ENCODE data around the gene SLC34A3. TPM values are rescaled to one million over a fixed set of nuclear protein-coding genes. Genes with fewer than 3 reads are reported as not detected.

SLC34A3 gene
- polyA plus RNA-seq, 4 donors: 4.4 to 15.4 (median 8.9) TPM

DNA sequence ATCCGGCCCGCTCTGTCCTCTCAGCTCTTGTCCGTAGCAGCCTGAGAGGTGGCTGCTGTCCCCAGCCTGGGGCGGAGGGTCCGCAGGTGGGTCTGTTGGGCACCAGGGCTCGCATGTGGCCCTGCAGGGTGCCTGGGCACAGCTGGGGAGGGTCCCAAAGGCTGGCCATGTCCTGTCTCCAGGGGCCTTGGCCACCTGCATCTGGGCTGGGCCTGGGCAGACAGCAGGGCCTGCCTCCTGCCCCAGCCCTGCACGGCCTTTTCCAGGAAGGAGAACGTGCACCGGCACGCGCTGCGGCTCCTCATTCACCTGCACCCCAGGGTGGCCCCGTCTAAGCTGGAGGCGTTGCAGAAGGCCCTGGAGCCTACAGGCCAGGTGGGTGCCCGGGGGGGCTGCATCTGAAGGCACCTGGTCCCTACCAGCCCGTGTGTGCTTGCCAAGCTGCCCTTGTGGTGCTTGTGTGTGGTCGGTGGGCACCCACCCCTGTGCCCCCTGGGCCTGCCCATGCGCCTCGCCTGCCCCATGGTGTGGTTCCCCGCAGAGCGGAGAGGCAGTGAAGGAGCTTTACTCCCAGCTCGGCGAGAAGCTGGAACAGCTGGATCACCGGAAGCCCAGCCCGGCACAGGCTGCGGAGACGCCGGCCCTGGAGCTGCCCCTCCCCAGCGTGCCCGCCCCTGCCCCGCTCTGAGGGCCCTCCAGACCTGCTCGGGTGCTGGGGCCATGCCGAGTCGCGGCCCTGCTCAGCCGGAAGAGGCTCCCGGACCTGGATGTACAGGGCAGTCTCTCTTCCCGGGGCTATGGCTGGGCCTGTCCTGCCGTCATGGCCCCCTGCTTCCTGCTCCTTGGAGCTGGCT is 41.8 kb downstream of the SLC34A3 start:
- DNase-seq (ENCODE audit: low read depth in 4 of 4, low spot score in 2 of 4): no peak

DNA sequence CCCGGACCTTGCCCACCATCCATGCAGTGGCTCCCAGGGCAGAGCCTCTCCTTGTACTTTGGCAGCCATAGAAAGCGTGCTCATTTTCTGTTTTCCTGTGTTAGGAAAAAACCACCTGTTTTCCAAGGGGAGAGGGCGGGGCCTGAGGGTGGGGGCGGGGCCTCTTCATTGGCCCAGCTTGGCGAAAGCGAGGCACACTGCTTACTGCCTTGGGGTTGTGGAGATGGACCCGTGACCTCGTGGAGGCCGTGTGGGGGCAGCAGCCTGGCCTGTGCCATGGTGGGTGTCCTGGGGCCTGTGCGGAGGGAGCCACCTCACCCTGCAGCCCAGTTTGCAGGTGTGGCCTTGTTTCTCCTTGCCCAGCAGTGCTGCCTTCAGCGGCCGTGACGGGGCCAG is 42.4 kb downstream of the SLC34A3 start:
- DNase-seq (ENCODE audit: low read depth in 4 of 4, low spot score in 2 of 4): no peak

DNA sequence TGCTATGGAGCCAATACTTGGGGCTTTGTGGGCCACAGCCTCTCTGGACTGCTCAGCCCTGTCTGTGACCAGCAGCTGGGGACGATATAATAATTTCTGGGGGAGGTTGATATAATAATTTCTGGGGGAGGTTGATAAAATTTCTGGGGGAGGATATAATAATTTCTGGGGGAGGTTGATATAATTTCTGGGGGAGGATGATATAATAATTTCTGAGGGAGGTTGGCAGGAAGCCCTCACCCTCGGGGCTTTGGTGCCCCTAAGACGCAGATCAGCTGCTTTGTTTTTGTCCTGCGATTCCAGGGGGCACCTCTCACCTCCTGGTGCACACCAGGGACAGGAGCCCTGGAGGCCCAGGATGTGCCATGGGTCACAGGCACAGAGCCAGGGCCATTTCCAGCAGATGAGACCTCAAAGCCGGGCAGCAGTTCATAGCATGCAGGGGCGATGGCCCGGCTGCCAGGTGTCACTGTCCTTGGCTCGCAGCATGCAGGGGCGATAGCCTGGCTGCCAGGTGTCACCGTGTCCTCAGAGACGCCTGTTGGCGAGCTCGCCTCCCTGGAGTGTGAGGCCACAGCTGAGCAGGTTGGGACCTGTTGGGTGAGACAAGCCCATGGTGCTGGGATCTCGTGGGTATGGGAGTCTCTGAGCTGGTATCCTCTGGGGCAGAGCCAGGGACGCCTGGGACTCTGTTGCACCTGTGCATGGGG is 43.1 kb downstream of the SLC34A3 start:
- no peak for DNase-seq (ENCODE audit: low read depth in 4 of 4, low spot score in 2 of 4)

DNA sequence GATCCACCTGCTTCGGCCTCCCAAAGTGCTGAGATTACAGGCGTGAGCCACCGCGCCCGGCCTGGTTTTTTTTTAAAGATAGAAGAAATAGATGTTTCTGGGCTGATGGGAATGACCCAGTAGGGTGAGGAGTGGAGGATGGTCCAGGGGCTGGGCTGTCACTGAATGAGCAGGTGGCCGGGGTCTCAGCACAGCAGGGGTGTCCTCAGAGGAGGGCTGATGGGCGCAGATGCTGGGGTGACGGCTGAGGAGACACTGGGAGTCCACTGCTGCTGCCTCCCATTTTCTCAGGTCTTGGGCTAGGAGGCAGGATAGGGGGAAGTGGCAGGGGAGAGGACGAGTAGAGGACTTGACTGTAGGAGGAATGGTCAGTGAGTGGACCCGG is 44.5 kb downstream of the SLC34A3 start:
- DNase-seq (ENCODE audit: low read depth in 4 of 4, low spot score in 2 of 4): no peak

DNA sequence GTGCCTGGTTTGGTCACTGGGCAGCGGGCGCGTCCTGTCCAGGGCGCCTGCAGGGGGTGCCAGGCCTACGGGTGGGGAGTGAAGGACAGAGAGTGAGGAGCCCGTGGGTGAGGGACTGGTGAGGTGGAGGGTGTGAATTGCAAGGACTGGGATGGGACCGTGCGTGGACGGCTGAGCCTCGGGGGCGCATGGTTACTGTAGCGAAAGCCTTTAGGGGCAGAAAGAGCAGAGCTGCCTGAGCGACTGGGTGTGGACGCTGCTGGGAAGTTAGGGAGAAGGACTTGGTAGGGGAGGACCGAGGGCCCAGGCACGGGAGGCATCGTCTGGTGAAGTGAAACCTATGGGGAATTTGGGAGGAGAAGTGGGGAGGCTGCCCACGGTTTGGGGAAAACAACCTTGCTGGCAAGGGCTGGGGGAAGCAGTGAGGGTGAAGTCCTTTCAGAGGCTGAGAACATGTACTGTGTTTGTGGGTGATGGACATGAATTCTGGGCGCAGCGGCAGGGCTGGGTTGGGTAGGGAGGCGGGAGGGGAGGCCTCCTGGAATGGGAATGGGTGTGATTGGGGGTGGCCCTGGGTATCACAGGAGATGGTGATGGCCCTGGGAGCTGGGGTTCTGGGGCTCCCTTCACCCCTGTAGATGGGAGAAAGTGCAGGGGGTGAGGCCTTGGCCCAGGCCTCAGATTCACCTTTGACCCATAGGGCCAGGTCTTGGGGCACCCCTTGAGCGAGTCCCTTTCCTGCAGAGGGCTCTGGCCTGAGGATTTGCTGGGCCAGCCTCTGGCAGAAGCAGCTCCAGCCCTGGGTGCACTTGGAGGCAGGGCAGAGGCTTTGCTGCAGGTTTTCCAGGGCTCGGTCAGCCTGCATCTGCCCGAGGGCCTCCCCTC is 45.1 kb downstream of the SLC34A3 start:
- no peak for DNase-seq (ENCODE audit: low read depth in 4 of 4, low spot score in 2 of 4)

DNA sequence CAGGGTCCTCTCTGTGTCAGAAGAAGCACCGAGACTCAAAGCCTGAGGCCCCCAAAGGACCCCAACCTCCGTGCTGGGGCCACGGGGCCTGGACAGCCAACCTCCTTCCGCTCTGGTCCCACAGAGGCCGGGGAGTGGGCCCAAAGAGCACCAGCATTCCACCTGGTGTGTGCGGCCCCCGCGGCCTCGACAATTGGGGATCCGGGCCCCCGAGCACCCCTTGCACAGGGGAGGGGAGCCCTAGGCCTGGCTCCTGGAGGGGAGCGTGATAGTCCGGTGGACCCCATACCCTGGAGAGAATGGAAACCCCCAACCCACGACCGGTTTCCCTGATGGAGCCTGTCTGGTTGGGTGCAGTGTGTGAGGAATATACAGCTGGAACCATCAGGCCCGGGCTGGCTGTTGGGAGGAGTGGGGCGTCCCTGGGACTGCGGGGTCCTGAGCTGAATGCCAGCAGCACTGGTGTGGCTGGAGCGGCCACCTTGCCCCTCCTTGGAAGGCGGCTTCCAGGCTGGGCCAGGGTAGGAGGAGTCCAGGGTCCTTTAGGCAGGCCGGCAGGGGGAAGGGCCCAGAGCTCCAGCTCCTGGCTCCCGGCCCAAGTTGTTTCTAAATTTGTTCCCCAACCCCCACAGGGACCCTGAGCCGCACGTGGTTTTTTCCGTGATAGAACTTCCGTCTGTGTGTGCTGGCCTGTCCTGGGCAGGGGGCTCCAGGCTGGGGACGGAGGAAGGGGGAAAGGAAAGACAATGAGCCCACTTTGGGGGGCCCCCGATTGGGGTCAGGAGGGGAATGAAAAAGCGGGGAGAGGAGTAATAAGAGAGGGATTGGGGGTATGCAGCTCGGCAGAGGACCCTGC is 46.0 kb downstream of the SLC34A3 start:
- DNase-seq (ENCODE audit: low read depth in 4 of 4, low spot score in 2 of 4): no peak

DNA sequence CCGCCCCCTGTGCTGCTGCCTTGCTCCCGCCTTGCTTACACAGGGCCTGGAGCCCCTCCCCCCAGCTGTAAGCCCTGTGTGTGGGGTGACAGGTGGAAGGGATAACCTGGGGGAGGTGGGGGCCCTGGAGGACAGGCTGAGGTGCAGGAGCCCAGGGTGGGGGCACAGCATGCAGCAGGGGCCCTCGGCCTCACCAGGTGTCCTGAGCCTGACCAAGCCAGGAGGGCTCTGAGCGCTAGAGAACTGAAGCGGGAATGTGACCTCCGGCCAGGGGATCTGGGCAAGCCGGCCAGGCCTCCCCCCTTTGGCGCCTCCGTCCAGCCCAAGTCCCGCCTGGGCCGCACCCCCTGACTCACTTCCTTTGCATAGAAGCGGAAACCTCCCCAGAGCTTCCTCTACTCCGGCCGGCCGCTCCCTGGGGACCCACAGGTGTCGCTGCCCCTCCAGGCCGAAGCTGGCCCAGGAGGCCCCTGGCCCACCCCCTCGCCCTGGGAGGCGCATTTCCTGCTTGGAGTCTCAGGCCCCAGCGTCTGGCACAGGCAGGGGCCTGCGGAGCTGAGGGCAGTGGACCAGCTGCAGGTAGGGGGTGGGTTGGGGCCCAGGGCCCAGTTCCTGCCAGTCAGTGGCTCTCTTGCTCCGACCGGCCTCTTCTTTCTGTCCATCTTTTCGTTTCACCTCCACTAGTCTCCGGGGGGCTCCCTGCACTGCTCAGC is 46.8 kb downstream of the SLC34A3 start, which contains the start of gene TOR4A:
Gene TOR4A, plus strand, starts transcription at position 398 of the 713 bp plus-strand sequence. CDS start 964 bp downstream, outside the sequence.
- peak in 1 of 4 donors; percentile 61 for DNase-seq (ENCODE audit: low read depth in 4 of 4, low spot score in 2 of 4)

DNA sequence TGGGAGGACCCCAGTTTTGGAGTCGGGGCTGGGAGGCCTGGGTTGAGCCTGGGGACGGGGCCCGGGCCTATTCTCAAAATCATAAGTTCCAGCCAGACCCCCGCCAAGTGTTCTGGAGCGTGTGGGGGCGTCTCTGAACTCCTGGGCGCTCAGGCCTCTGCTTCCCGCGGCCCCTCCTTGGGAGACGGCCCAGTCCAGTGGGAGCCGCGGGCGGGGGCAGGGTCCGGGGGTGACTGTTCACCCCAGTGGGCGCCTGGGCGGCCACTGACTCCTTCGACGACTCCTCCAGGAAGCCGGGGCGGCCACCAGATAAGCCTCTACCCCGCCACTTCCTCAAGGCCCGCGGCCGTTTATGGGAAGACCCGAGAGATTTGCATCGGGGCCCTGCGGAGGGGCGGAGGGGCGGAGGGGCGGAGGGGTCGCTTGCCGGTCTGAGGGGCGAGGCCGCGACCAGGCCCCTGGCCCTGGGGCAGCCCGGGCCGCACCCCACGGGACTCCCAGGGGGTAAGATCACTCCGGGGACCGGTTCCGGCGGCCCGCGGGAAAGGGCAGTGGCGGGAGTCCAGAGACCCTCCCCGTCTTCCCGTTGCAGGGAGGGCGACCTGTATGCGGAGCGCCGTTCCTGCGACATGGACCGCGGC is 47.5 kb downstream of the SLC34A3 start:
- DNase-seq (ENCODE audit: low read depth in 4 of 4, low spot score in 2 of 4): no peak

DNA sequence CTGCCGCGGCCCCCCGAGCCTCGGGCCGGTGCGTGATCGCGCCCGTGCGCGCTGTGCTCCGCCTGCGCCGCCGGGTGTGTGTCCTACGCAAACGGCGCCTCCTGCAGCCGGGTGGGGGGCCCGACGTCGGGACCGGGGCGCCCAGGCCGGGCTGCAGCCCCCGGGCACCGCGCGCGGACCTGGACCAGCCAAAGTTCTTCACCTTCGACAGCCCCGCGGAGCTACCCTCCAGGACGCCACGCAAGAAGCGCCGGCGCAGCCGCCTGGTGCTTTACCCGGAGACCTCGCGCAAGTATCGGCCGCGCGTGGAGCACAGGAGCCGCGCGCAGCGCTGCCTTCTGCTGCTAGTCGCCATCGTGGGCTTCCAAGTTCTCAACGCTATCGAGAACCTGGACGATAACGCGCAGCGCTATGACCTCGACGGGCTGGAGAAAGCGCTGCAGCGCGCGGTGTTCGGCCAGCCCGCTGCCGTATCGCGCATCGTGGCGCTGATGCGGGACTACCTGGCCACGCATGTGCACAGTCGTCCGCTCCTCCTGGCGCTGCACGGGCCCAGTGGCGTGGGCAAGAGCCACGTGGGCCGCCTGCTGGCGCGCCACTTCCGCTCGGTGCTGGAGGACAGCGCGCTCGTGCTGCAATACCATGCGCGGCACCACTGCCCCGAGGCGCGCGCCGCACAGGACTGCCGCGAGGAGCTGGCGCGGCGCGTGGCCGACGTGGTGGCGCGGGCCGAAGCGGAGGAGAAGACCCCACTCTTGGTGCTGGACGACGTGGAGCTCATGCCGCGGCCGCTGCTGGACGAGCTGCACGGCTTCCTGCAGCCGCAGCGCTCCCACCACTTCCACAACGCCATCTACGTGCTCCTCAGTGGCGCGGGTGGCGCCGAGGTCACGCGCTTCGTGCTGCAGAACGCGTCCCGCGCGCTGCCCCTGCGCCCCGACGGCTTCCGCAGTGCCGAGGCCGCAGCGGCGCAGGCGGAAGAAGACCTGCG is 48.3 kb downstream of the SLC34A3 start:
- no peak for DNase-seq (ENCODE audit: low read depth in 4 of 4, low spot score in 2 of 4)

DNA sequence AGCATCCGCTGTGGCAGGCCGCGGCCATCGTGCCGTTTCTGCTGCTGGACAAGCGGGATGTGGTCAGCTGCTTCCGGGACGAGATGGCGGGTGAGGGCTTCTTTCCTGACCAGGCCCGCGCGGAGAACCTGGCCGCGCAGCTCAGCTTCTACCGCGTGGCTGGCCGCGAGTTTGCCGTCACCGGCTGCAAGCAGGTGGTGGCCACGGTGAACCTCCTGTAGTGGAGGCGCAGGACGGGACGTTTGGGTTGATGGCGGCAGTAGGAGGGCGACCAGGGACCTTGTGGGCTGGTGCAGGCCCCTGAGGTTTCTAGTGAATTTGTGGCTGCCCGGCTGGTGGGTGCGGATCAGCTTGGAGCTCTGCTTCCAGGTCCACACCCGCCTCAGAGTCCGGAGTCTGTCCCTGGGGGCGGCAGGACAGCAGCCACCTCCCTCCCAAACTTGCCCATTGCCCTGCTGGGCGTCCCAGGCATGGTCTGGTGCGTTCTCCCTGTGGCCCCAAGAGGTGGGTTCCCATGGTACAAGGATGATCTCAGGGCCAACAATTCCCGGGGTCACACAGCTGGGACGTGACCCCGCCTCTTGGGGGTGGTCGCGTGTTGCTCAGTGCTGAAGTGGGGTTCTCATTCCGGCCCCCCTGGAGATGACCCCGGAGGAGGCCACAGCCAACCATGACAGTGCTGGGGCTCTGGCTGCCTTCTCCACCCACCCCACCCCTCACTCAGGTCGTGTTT is 49.2 kb downstream of the SLC34A3 start:
- no peak for DNase-seq (ENCODE audit: low read depth in 4 of 4, low spot score in 2 of 4)

DNA sequence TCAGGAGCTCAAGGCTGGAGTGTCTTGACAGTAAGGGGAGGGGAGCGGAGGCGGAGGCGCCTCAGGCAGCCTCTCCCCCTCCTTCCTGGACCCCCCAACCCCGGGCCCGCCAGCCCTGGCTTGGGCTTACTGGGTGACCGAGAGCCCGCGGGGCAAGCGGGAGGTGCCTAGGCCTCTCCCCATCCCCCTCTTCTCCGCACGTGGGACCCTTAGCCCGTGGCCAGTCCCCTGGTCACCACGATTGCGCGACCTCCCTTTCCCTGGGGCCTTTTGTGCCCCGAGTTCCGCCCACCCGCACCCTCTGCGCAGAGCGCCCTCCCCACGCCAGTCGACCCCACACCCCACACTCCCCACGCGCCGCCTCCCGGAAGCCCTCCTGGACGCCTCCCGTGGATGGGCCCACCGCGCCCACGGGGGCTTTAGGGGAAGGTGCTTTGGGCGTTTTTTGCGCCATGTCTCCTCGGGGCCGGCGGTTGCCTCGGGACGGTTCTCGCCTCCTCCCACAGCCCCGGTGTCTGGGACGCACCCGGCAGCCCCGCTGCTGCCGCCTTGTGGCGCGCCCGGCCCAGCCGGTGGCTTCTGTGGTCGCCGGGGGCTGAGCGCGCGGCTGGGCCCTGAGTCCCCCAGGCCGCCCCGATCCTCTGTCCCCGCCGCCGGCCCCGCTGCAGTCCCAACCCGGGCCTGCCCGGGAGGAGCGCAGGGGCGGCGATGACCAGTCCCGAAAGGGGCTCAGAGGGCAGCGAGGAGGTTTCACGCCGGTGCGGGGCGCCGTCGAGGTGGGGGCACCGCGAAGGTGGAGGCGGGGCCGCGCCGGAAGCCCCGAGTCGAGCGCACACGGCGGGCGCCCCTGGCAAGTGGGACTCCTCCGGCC is 50.0 kb downstream of the SLC34A3 start:
- no peak for DNase-seq (ENCODE audit: low read depth in 4 of 4, low spot score in 2 of 4)

DNA sequence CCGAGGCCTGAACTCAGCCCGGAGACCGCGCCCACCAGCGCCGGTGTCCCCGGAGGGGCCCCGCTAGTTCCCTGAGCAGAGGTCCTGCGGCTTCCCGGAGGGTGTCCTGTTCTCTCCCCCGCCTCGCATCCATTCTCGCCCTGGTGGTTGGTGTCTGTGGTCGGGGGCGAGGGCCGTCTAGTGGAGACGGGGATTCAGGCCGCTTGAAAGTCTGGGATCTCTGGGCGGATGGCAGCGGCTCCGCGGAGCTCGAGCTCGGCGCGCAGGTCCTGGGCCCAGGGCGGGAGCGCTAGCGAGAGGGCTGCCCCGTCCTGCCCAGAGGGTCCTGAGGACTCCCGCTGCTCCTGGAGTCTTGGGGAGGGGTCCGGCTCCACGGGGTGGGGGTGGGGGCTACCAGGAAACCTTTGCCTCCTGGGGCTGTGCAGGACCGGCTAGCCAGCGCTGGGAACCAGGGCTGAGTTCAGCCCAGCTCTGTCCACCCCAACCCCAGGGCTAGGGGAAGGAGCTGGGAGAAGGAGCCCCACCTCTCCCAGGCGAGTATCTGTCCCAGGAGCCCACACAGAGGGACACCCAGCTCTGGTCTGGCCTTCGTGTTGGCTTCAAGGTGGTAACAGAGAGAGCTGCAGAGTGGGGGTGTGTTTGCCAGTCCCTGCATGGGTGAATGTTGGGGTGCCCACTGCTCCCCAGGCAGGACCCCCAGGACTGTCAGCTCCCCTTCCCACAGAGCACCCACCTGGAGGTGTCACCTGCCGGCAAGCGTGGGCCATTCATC is 50.8 kb downstream of the SLC34A3 start:
- no peak for DNase-seq (ENCODE audit: low read depth in 4 of 4, low spot score in 2 of 4)

Data from left renal cortex interstitium (tissue), 4 donors.